GM19397 (cell line): ENCODE data around the gene SELENOS.

ENCODE experiments used
- ATAC-seq: cut with Tn5 transposase; IDR thresholded peaks from one replicate; pipeline ENCODE4 v1.9.1; 2021; ENCODE audit warnings: mild to moderate bottlenecking, moderate library complexity; ENCODE audit not compliant: unreplicated experiment

Gene SELENOS

GRCh38 chr15:101225658-101226057, 51.6 kb downstream of the SELENOS start:
- ATAC-seq = no peak
